Mesenchymal stem cell (in vitro differentiated cells and primary cell): ENCODE data around the gene AGR3.
"Not testable (repeated sequence)": the region's sequence is repeated elsewhere in the genome, so short reads cannot be mapped to it uniquely, and the experiment has no call there.

Experiments
- DNase-seq: peaks from one replicate; pipeline ENCODE4 v3.0.0-alpha.2; 2013
- H2AFZ ChIP-seq: one replicate; pipeline ENCODE4 v1.6.1; 2013; ENCODE audit warnings: low read depth, mild to moderate bottlenecking, control low read depth, inconsistent platforms, low read length, moderate library complexity
- H2AK5ac ChIP-seq: 2 replicates; pipeline ENCODE4 v1.6.1; 2013; ENCODE audit warnings: low read length, moderate library complexity, mild to moderate bottlenecking, inconsistent platforms; ENCODE audit not compliant: severe bottlenecking
- H2BK120ac ChIP-seq: one replicate; pipeline ENCODE4 v1.6.1; 2013; ENCODE audit warnings: low read depth, mild to moderate bottlenecking, inconsistent platforms, low read length, moderate library complexity
- H2BK12ac ChIP-seq, 2 experiments: one replicate each; pipeline ENCODE4 v1.6.1; 2013; ENCODE audit warnings: inconsistent platforms in 2 of 2, low read length in 2 of 2, mild to moderate bottlenecking in 2 of 2, moderate library complexity in 2 of 2, control low read depth in 1 of 2
- H2BK15ac ChIP-seq: one replicate; pipeline ENCODE4 v1.6.1; 2013; ENCODE audit warnings: mild to moderate bottlenecking, low read depth, inconsistent platforms; ENCODE audit not compliant: poor library complexity, severe bottlenecking
- H2BK5ac ChIP-seq: 2 replicates; pipeline ENCODE4 v1.6.1; 2013; ENCODE audit warnings: low read depth, mild to moderate bottlenecking, low read length, control low read depth, inconsistent platforms; ENCODE audit not compliant: poor library complexity, severe bottlenecking
- H3K14ac ChIP-seq, 2 experiments: one replicate each; pipeline ENCODE4 v1.6.1; 2013; ENCODE audit warnings: inconsistent platforms in 2 of 2, low read length in 2 of 2, control low read depth in 1 of 2, mild to moderate bottlenecking in 1 of 2, moderate library complexity in 1 of 2
- H3K18ac ChIP-seq, 2 experiments: one replicate each; pipeline ENCODE4 v1.6.1; 2013; ENCODE audit warnings: inconsistent platforms in 2 of 2, low read length in 2 of 2, control low read depth in 1 of 2, low read depth in 1 of 2, mild to moderate bottlenecking in 1 of 2
- H3K23ac ChIP-seq, 2 experiments: one replicate each; pipeline ENCODE4 v1.6.1; 2013; ENCODE audit warnings: inconsistent platforms in 2 of 2, low read length in 2 of 2, mild to moderate bottlenecking in 2 of 2, moderate library complexity in 2 of 2, control low read depth in 1 of 2
- H3K27ac ChIP-seq: 2 replicates; pipeline ENCODE4 v1.5.1; 2013; ENCODE audit warnings: mild to moderate bottlenecking, moderate library complexity, low read length, control low read depth, inconsistent platforms; ENCODE audit not compliant: poor library complexity, severe bottlenecking
- H3K27me3 ChIP-seq, 2 experiments: 2 replicates each; pipeline versions ENCODE4 v1.6.1 to v1.7.0; 2013; ENCODE audit warnings: low read length in 2 of 2, mild to moderate bottlenecking in 2 of 2, moderate library complexity in 2 of 2, control low read depth in 1 of 2, inconsistent platforms in 1 of 2; ENCODE audit not compliant: control insufficient read depth in 1 of 2, insufficient read depth in 1 of 2
- H3K36me3 ChIP-seq, 2 experiments: 2 replicates each; pipeline versions ENCODE4 v1.6.1 to v1.7.0; 2013; ENCODE audit warnings: low read length in 2 of 2, control low read depth in 1 of 2, inconsistent platforms in 1 of 2, low read depth in 1 of 2, mild to moderate bottlenecking in 1 of 2; ENCODE audit not compliant: insufficient read depth in 2 of 2, control insufficient read depth in 1 of 2
- H3K4ac ChIP-seq, 2 experiments: one replicate each; pipeline ENCODE4 v1.6.1; 2013; ENCODE audit warnings: inconsistent platforms in 2 of 2, low read length in 2 of 2, mild to moderate bottlenecking in 2 of 2, moderate library complexity in 2 of 2, control low read depth in 1 of 2, low read depth in 1 of 2
- H3K4me1 ChIP-seq: 2 replicates; pipeline ENCODE4 v1.6.1; 2013; ENCODE audit warnings: low read depth, low read length, control low read depth; ENCODE audit not compliant: control insufficient read depth, insufficient read depth
- H3K4me2 ChIP-seq: 2 replicates; pipeline ENCODE4 v1.6.1; 2013; ENCODE audit warnings: low read length, mild to moderate bottlenecking, inconsistent platforms; ENCODE audit not compliant: poor library complexity, severe bottlenecking
- H3K4me3 ChIP-seq, 2 experiments: 2 replicates each; pipeline versions ENCODE4 v1.5.1 to v1.7.0; 2013; ENCODE audit warnings: low read length in 2 of 2, mild to moderate bottlenecking in 2 of 2, control low read depth in 1 of 2, low read depth in 1 of 2; ENCODE audit not compliant: insufficient read depth in 1 of 2
- H3K79me1 ChIP-seq: replicated peaks from 2 replicates; pipeline ENCODE4 v1.6.1; 2013; ENCODE audit warnings: mild to moderate bottlenecking, control low read depth, low read length, inconsistent platforms; ENCODE audit not compliant: poor library complexity, severe bottlenecking
- H3K9ac ChIP-seq: 2 replicates; pipeline ENCODE4 v1.7.0; 2013; ENCODE audit warnings: mild to moderate bottlenecking, low read length, moderate library complexity
- H3K9me3 ChIP-seq: 2 replicates; pipeline ENCODE4 v1.7.0; 2013; ENCODE audit warnings: mild to moderate bottlenecking, low read length; ENCODE audit not compliant: control insufficient read depth
- H4K8ac ChIP-seq: one replicate; pipeline ENCODE4 v1.6.1; 2013; ENCODE audit warnings: inconsistent platforms, mild to moderate bottlenecking, low read length, moderate library complexity
- H4K91ac ChIP-seq: one replicate; pipeline ENCODE4 v1.6.1; 2013; ENCODE audit warnings: mild to moderate bottlenecking, low read length, inconsistent platforms
- WGBS: methylation state at CpG from one replicate; pipeline ENCODE4 v1.1.7; 2013; ENCODE audit warnings: mixed read lengths; 5-methylcytosine and 5-hydroxymethylcytosine counted together

Gene AGR3

GRCh38 chr7:16875861-16876260, 5.9 kb downstream of the AGR3 start:
- no peaks in the 10 kb centered on the region for H3K79me1 ChIP-seq
- no peak overlapping the region for H4K91ac ChIP-seq
- H2BK15ac ChIP-seq: no peak overlapping the region
- H3K4me2 ChIP-seq: no peak overlapping the region
- peaks cover 4% of the 10 kb centered on the region for H3K9me3 ChIP-seq
- H3K23ac ChIP-seq: no peak overlapping the region
- H2BK12ac ChIP-seq: no peak overlapping the region
- H4K8ac ChIP-seq: no peak overlapping the region
- H3K9ac ChIP-seq: no peak overlapping the region
- no peaks in the 10 kb centered on the region for H3K4me1 ChIP-seq
- H3K36me3 ChIP-seq: no peaks in the 10 kb centered on the region
- H3K27me3 ChIP-seq: no peaks in the 10 kb centered on the region
- no peak overlapping the region for H3K4me3 ChIP-seq
- no peak overlapping the region for H2BK5ac ChIP-seq
- H2AK5ac ChIP-seq: no peak overlapping the region
- no peak overlapping the region for H3K27ac ChIP-seq
- no peak overlapping the region for H3K4ac ChIP-seq
- no peak overlapping the region for H2BK120ac ChIP-seq
- WGBS: 60% methylated on average over 1 of the region's 1 CpG
- no peak overlapping the region for H2AFZ ChIP-seq
- no peak for DNase-seq
- H3K18ac ChIP-seq: no peak overlapping the region
- H3K14ac ChIP-seq: no peak overlapping the region

- no peaks in the 10 kb centered on the region for H3K79me1 ChIP-seq
- no peak overlapping the region for H3K14ac ChIP-seq
- H2BK15ac ChIP-seq: no peak overlapping the region
- no peak overlapping the region for H3K4me3 ChIP-seq
- H3K9ac ChIP-seq: no peak overlapping the region
- no peak overlapping the region for H2AFZ ChIP-seq
- H3K36me3 ChIP-seq: no peaks in the 10 kb centered on the region
- no peak overlapping the region for H3K4ac ChIP-seq
- H3K4me2 ChIP-seq: no peak overlapping the region
- no peaks in the 10 kb centered on the region for H3K4me1 ChIP-seq
- H3K27me3 ChIP-seq: no peaks in the 10 kb centered on the region
- no peak overlapping the region for H3K23ac ChIP-seq
- no peak overlapping the region for H2BK120ac ChIP-seq
- peaks cover 4% of the 10 kb centered on the region for H3K9me3 ChIP-seq
- no peak overlapping the region for H4K91ac ChIP-seq
- no peak overlapping the region for H2BK12ac ChIP-seq
- no peak overlapping the region for H4K8ac ChIP-seq
- H2BK5ac ChIP-seq: no peak overlapping the region
- no peak overlapping the region for H3K27ac ChIP-seq
- no peak for DNase-seq
- H2AK5ac ChIP-seq: no peak overlapping the region
- H3K18ac ChIP-seq: no peak overlapping the region
- WGBS: 61% methylated on average over 2 of the region's 4 CpGs
These were observed 7.7 kb downstream of the AGR3 start for GRCh38 chr7:16874066-16874465.

GRCh38 chr7:16867328-16867727, 14.5 kb downstream of the AGR3 start:
- no peak for DNase-seq
- H3K18ac ChIP-seq: no peak overlapping the region
- H3K4me3 ChIP-seq: no peak overlapping the region
- H2AK5ac ChIP-seq: no peak overlapping the region
- H3K27ac ChIP-seq: no peak overlapping the region
- H3K4me2 ChIP-seq: no peak overlapping the region
- H3K36me3 ChIP-seq: no peaks in the 10 kb centered on the region
- no peak overlapping the region for H2AFZ ChIP-seq
- no peak overlapping the region for H3K14ac ChIP-seq
- no peak overlapping the region for H3K4ac ChIP-seq
- H2BK5ac ChIP-seq: no peak overlapping the region
- no peak overlapping the region for H3K9ac ChIP-seq
- H2BK12ac ChIP-seq: no peak overlapping the region
- peaks cover 2% of the 10 kb centered on the region for H3K9me3 ChIP-seq
- no peaks in the 10 kb centered on the region for H3K4me1 ChIP-seq
- H4K91ac ChIP-seq: no peak overlapping the region
- no peak overlapping the region for H4K8ac ChIP-seq
- no peak overlapping the region for H3K23ac ChIP-seq
- no peaks in the 10 kb centered on the region for H3K79me1 ChIP-seq
- no peaks in the 10 kb centered on the region for H3K27me3 ChIP-seq
- H2BK15ac ChIP-seq: no peak overlapping the region
- no peak overlapping the region for H2BK120ac ChIP-seq

GRCh38 chr7:16853189-16853588, 28.6 kb downstream of the AGR3 start:
- not testable (repeated sequence) for H3K27ac ChIP-seq, H3K23ac ChIP-seq, H3K4me3 ChIP-seq, H2BK5ac ChIP-seq, H3K27me3 ChIP-seq, H2BK12ac ChIP-seq, DNase-seq, H3K9me3 ChIP-seq, H3K14ac ChIP-seq, H3K18ac ChIP-seq, H2BK15ac ChIP-seq, H3K4me1 ChIP-seq, H3K9ac ChIP-seq, H3K36me3 ChIP-seq, H2AK5ac ChIP-seq, H3K79me1 ChIP-seq, H3K4ac ChIP-seq, H2AFZ ChIP-seq, H3K4me2 ChIP-seq, H4K8ac ChIP-seq, H4K91ac ChIP-seq, H2BK120ac ChIP-seq
- 96% methylated on average over 11 of the region's 11 CpGs for WGBS
